ENCODE measurements around the gene CHCHD2. TPM values are rescaled to one million over a fixed set of nuclear protein-coding genes. Genes with fewer than 3 reads are reported as not detected.

CHCHD2 gene
- total and polyA plus RNA-seq, 9 of the 15 experiments (the other 6 are each of a cell fraction or from before 2014, with no cell fraction given), result 145 to 1,044 (median 648) TPM

DNA sequence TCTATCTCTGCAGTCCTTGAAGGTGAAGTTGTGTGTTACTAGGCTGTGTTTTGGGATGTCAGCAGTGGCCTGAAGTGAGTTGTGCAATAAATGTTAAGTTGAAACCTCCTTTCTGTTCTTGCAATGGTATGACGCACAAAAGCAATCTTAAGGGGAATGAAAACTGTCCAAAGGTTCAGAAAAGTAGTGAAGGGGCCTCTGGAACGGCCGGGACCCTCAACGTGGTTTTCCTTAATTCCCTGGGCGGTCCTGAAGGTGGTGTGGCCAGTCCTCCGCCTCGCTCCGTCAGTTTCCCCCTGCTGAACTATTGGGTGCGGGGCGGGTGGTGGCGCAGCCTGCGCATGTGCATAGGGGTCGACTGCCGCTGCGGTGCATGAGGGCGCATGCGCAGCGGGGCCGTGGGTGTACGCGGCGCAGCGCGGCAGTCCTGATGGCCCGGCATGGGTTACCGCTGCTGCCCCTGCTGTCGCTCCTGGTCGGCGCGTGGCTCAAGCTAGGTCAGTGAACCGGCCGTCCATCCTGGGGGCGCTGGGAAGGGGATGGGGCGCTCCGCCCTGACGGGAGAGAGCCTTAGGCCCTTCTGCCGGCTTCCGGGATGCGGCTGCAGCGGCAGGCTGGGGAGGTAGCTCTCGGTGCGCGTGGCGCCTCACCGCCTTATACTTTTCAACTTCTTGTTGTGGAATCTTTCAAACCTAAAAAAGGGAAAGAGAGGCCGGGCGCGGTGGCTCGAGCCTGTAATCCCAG lies 42.2 kb downstream of the CHCHD2 start, which contains the start of gene SUMF2 (continued):
- no peak for TF ChIP-seq PPARD (CRISPR knock-in tag; IDR thresholded peaks at IDR 0.05)
- TF ChIP-seq ZNF589 (CRISPR knock-in tag; IDR thresholded peaks at IDR 0.05; ENCODE audit: low read depth), result peak; percentile 63; the same call in 1 of the 2 replicates
- no peak for TF ChIP-seq ZNF124 (CRISPR knock-in tag; IDR thresholded peaks at IDR 0.05)
- TF ChIP-seq EGR1 (conservative IDR thresholded peaks at IDR 0.05), result peak; percentile 79
- peak; percentile 60 to 93 for TF ChIP-seq MAZ (CRISPR knock-in tag; conservative IDR thresholded peaks at IDR 0.05 in 1 of 2, IDR thresholded peaks at IDR 0.05 in 1 of 2)
- TF ChIP-seq CHD1 (IDR thresholded peaks at IDR 0.05; ENCODE audit: low read length), result peak; percentile 52
- TF ChIP-seq FIP1L1 (IDR thresholded peaks at IDR 0.05; ENCODE audit: low read depth, low read length, poor library complexity, severe bottlenecking), result peak; percentile 94
- TF ChIP-seq FOXM1 (IDR thresholded peaks at IDR 0.05; ENCODE audit: low read depth), result no peak
- peak; percentile 77; the same call in 1 of the 2 replicates for TF ChIP-seq FOXM1 (CRISPR knock-in tag; IDR thresholded peaks at IDR 0.05; ENCODE audit: low read depth)
- no peak for TF ChIP-seq ZZZ3 (IDR thresholded peaks at IDR 0.05)
- TF ChIP-seq NONO (IDR thresholded peaks at IDR 0.05; ENCODE audit: low read depth in 2 of 2, low read length in 1 of 2), result peak in 1 of 2 experiments; percentile 41; a peak in 1 of 4 replicates
- TF ChIP-seq ZFP1 (CRISPR knock-in tag; IDR thresholded peaks at IDR 0.05), result peak; percentile 54
- no peak for TF ChIP-seq DNMT1 (IDR thresholded peaks at IDR 0.05)
- 0 out of 2 replicates have a peak, but pooled peaks have one; percentile 71 for TF ChIP-seq ZNF717 (CRISPR knock-in tag; IDR thresholded peaks at IDR 0.05)
- no peak for TF ChIP-seq ZC3H11A (IDR thresholded peaks at IDR 0.05; ENCODE audit: low read depth, low read length)
- TF ChIP-seq, protein P1, sequence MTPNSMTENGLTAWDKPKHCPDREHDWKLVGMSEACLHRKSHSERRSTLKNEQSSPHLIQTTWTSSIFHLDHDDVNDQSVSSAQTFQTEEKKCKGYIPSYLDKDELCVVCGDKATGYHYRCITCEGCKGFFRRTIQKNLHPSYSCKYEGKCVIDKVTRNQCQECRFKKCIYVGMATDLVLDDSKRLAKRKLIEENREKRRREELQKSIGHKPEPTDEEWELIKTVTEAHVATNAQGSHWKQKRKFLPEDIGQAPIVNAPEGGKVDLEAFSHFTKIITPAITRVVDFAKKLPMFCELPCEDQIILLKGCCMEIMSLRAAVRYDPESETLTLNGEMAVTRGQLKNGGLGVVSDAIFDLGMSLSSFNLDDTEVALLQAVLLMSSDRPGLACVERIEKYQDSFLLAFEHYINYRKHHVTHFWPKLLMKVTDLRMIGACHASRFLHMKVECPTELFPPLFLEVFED (CRISPR knock-in tag; conservative IDR thresholded peaks at IDR 0.05), result peak; percentile 77; the same call in 1 of the 2 replicates
- no peak for TF ChIP-seq ZNF184 (CRISPR knock-in tag; IDR thresholded peaks at IDR 0.05)
- no peak for TF ChIP-seq YBX1 (IDR thresholded peaks at IDR 0.05)
- peak; percentile 68 for TF ChIP-seq L3MBTL2 (IDR thresholded peaks at IDR 0.05)
- no peak for TF ChIP-seq NFIX (CRISPR knock-in tag; IDR thresholded peaks at IDR 0.05; ENCODE audit: low read depth)
- TF ChIP-seq, protein P2, sequence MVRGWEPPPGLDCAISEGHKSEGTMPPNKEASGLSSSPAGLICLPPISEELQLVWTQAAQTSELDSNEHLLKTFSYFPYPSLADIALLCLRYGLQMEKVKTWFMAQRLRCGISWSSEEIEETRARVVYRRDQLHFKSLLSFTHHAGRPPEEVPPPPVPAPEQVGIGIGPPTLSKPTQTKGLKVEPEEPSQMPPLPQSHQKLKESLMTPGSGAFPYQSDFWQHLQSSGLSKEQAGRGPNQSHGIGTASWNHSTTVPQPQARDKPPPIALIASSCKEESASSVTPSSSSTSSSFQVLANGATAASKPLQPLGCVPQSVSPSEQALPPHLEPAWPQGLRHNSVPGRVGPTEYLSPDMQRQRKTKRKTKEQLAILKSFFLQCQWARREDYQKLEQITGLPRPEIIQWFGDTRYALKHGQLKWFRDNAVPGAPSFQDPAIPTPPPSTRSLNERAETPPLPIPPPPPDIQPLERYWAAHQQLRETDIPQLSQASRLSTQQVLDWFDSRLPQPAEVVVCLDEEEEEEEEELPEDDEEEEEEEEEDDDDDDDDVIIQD (CRISPR knock-in tag; IDR thresholded peaks at IDR 0.05), result no peak
- TF ChIP-seq THAP7 (CRISPR knock-in tag; IDR thresholded peaks at IDR 0.05), result peak; percentile 86
- TF ChIP-seq FOS (IDR thresholded peaks at IDR 0.05; ENCODE audit: extremely low read depth, insufficient read length), result no peak
- TF ChIP-seq ZNF316 (IDR thresholded peaks at IDR 0.05), result no peak
- no peak for TF ChIP-seq NR2C1 (IDR thresholded peaks at IDR 0.05)
- no peak for TF ChIP-seq NR2C1 (tag; IDR thresholded peaks at IDR 0.05)
- no peak for TF ChIP-seq TSC22D4 (tag; IDR thresholded peaks at IDR 0.05)
- no peak for TF ChIP-seq JUNB (CRISPR knock-in tag; conservative IDR thresholded peaks at IDR 0.05)

Data from K562 (cell line).